ENCODE results near the gene PRKAG2. TPM values are rescaled to one million over a fixed set of nuclear protein-coding genes. Genes with fewer than 3 reads are reported as not detected.

Gene PRKAG2
- total and polyA plus RNA-seq, 10 donors = 15.8 to 50.9 (median 32.8) TPM

DNA sequence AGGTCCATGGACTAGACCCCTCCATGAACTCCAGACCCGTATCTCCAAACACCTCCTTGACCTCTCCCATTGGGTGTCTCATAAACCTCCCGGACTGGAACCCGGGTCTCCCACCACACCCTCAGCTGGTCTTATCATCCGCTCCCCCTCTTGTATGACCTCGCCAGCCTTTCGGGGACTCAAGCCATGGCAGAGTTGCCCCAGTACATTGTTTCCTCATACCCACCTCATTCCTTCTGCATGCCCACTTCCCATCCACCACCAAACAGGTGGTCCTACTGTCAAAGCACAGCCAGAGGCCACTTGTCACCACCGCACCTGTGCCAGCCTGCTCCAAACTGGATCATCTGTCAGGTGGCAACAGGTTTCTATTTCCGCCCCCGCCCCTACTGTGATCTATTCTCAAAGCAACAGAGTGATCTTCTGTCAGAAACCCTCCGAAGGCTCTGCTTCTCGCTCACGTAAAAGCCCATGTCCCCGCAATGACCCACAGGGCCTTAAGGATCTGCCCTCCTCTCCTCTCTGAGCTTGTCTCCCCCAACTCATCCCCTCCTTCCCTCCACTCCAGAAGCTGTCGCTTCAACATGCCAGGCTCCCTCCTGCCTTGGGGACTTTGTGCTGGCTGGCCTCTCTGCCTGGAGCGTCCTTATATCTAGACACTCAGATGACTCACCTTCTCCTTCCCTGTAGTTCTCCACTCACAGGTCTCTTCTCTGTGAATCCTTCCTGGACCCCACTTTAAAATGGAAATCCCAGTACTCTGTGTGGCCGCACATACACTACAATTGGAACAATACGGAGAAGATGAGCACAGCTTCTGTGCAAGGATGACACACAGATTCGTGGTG is 22.8 kb upstream of the PRKAG2 start:
- no peaks in the 10 kb centered on the region for H3K4me1 ChIP-seq
- 86 to 94% (median 90%) methylated on average over 18 of the region's 18 CpGs for WGBS, 5 donors
- peaks cover 0 to 41% (median 0%) of the 10 kb centered on the region in 7 donors for H3K27me3 ChIP-seq (replicated peaks in 1 of 7)
- H3K27ac ChIP-seq = no peak overlapping the region
- no peaks in the 10 kb centered on the region for H3K9me3 ChIP-seq
- H3K4me3 ChIP-seq = no peak overlapping the region
- no peak for DNase-seq
- no peak for TF ChIP-seq POLR2AphosphoS5 (IDR thresholded peaks at IDR 0.05)
- TF ChIP-seq, protein P1, sequence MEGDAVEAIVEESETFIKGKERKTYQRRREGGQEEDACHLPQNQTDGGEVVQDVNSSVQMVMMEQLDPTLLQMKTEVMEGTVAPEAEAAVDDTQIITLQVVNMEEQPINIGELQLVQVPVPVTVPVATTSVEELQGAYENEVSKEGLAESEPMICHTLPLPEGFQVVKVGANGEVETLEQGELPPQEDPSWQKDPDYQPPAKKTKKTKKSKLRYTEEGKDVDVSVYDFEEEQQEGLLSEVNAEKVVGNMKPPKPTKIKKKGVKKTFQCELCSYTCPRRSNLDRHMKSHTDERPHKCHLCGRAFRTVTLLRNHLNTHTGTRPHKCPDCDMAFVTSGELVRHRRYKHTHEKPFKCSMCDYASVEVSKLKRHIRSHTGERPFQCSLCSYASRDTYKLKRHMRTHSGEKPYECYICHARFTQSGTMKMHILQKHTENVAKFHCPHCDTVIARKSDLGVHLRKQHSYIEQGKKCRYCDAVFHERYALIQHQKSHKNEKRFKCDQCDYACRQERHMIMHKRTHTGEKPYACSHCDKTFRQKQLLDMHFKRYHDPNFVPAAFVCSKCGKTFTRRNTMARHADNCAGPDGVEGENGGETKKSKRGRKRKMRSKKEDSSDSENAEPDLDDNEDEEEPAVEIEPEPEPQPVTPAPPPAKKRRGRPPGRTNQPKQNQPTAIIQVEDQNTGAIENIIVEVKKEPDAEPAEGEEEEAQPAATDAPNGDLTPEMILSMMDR (IDR thresholded peaks at IDR 0.05 in 8 of 11, conservative IDR thresholded peaks at IDR 0.05 in 3 of 11) = no peak
- TF ChIP-seq POLR2A (IDR thresholded peaks at IDR 0.05) = no peak
- intact Hi-C loops (cut with DNase I; ENCODE audit: low total_unique reads) = no loop called here
- H3K36me3 ChIP-seq = no peaks in the 10 kb centered on the region

DNA sequence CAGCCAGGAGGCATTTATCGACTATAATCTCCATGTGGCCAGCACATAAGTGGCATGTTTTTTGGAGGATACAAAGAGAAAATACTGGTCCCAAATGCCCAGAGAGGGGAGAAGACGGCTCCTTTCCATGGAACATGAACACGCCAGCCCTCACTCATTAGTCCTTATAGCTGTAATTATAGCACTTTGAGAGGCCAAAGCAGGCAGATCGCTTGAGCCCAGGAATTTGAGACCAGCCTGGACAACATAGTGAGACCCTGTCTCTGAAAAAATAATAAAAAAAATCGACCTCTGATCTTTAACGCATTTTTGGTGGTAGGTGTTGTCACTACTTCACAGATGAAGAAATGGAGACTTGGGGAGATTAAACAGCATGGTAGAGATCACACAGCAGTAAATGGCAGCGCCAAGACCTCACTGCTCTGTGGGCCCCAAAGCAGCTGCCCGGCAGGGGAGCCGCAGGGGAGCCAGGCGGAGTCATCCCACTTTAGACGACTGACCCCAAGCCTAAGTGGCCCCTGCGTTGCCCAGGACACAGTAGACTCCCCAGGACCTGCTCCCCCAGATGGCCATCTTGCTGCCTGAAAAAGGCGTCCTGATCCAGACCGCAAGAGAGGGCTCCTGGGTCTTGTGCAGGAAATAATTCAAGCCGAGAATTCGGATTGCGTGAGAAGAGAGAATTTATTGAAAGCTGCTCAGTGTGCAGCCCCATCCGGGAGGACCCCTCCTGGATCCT is 21.2 kb upstream of the PRKAG2 start:
- peak; percentile 39 for DNase-seq
- H3K9me3 ChIP-seq = no peaks in the 10 kb centered on the region
- 77 to 90% (median 89%) methylated on average over 18 of the region's 18 CpGs for WGBS, 5 donors
- no peaks in the 10 kb centered on the region for H3K36me3 ChIP-seq
- no peaks in the 10 kb centered on the region for H3K4me1 ChIP-seq
- intact Hi-C loops (cut with DNase I; ENCODE audit: low total_unique reads) = no loop called here
- TF ChIP-seq POLR2A (IDR thresholded peaks at IDR 0.05) = no peak
- TF ChIP-seq POLR2AphosphoS5 (IDR thresholded peaks at IDR 0.05) = no peak
- TF ChIP-seq, protein P1 (IDR thresholded peaks at IDR 0.05 in 8 of 11, conservative IDR thresholded peaks at IDR 0.05 in 3 of 11) = no peak
- no peak overlapping the region for H3K4me3 ChIP-seq
- H3K27ac ChIP-seq = no peak overlapping the region
- peaks cover 0 to 45% (median 0%) of the 10 kb centered on the region in 7 donors for H3K27me3 ChIP-seq (replicated peaks in 1 of 7)

DNA sequence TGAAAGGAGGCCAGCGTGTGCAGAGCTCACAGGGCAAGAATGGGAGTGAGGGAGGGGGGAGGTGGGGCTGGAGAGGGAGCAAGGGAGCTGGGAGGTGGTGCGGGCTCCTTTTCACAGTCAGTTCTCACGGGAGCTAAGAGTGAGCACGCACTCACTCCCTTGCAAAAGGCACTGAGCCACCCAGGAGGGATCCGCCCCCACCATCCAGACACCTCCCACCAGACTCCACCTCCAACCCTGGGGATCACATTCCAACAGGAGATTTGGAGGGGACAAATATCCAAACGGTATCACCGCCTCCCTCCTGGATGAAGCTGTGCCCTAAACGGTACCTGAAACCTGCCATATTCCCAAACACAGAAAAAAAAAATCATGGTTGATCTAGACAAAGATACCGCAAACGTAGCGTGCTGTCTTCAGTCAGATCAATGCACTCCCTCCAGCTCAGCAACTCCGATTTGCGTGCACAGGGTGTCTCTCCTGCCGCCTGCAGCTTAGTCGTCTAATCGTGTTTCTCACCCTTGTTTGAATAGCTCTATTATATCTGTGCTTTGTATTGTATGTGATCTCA is 20.3 kb upstream of the PRKAG2 start:
- no peaks in the 10 kb centered on the region for H3K9me3 ChIP-seq
- DNase-seq = peak; percentile 54
- TF ChIP-seq, protein P1 (IDR thresholded peaks at IDR 0.05 in 8 of 11, conservative IDR thresholded peaks at IDR 0.05 in 3 of 11) = no peak
- TF ChIP-seq POLR2AphosphoS5 (IDR thresholded peaks at IDR 0.05) = no peak
- TF ChIP-seq POLR2A (IDR thresholded peaks at IDR 0.05) = no peak
- H3K4me3 ChIP-seq = no peak overlapping the region
- no peaks in the 10 kb centered on the region for H3K36me3 ChIP-seq
- H3K4me1 ChIP-seq = no peaks in the 10 kb centered on the region
- intact Hi-C loops (cut with DNase I; ENCODE audit: low total_unique reads) = no loop called here
- H3K27me3 ChIP-seq (replicated peaks in 1 of 7) = peaks cover 0 to 45% (median 0%) of the 10 kb centered on the region in 7 donors
- no peak overlapping the region for H3K27ac ChIP-seq
- WGBS, 5 donors = 48 to 68% (median 56%) methylated on average over 14 to 16 of the region's 16 CpGs
